ENCODE data around the gene GAL3ST2.
"Not testable (repeated sequence)": the region's sequence is repeated elsewhere in the genome, so short reads cannot be mapped to it uniquely, and the experiment has no call there.

Gene GAL3ST2

GRCh38 chr2:241809383-241810306, 33.0 kb downstream of the GAL3ST2 start:
- no peak for DNase-seq (ENCODE audit: low read depth in 2 of 2)

DNA sequence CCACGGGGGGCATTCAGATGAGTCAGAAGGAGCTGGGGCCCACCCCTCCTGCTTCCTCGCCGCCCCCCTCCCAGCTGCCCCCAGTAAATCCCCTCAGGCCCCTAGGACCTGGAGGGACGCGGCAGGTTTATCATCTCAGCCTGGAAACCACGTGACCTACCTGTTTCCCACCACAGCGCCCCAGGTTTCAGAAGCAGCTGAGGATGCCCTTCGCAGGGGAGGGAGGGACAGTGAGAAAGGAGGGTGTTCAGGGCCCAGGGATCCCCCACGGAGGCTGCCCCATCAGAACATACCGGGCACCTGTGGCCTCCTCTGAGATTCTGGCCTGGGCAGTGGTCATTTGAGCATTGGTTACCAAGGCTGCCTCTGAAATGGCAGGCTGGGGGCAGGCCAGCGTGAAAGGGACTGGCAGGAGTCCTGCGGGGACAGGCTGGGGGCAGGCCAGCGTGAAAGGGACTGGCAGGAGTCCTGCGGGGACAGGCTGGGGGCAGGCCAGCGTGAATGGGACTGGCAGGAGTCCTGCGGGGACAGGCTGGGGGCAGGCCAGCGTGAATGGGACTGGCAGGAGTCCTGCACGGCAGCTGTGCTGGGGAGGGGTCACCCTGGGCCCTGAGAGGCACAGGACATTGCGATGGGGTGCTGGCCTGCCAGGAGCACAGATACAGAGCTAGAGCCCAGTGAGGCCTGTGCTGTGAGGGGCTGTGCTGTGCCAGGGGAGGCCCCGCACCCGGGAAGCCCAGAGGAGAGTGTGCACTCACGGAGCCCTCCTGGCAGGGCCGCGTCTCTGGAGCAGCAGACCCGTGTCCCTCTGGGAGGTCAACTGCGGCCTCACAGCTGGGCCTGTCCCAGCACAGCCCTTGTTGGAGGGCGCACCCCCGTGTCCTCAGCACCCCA, 33.9 kb downstream of the GAL3ST2 start:
- DNase-seq (ENCODE audit: low read depth in 2 of 2) = no peak

- no peak for DNase-seq (ENCODE audit: low read depth in 2 of 2)
Measured at GRCh38 chr2:241811201-241811951, 34.8 kb downstream of the GAL3ST2 start.

DNA sequence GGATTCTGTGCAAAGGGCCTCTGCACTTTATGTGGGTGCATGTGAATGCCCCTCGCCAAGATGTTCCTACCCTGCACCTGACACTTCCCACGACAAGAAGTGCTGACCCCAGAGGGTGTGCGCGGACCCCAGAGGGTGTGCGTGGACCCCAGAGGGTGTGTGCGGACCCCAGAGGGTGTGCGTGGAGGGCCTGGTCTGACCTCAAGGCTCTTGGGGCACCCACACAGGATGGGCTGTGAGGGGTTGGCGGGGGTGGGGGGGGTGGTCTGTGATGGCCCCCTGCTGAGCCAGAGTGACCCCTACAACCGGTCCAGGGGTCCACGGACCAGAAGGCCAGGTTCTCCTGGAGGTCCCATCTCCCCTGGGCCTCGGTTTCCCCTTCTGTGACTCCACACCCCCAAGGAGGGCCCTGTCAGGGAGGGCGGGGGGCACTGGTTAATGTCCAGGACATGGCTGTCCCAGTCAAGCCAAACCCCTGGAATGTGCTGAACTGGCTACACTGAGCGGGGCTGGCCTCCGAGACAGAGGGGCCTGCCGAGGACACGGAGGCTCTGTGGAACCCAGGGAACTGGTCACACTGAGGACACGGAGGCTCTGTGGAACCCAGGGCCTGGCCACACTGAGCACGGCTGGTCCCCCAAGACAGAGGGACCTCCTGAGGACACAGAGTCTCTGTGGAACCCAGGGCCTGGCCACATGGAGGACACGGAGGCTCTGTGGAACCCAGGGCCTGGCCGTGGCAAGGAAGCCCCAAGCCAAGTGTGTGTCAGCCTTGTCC, 35.5 kb downstream of the GAL3ST2 start:
- no peak for DNase-seq (ENCODE audit: low read depth in 2 of 2)

- no peak for DNase-seq (ENCODE audit: low read depth in 2 of 2)
Measured at GRCh38 chr2:241812730-241813643, 36.4 kb downstream of the GAL3ST2 start.

GRCh38 chr2:241813644-241814392, 37.2 kb downstream of the GAL3ST2 start:
- DNase-seq (ENCODE audit: low read depth in 2 of 2) = no peak

DNA sequence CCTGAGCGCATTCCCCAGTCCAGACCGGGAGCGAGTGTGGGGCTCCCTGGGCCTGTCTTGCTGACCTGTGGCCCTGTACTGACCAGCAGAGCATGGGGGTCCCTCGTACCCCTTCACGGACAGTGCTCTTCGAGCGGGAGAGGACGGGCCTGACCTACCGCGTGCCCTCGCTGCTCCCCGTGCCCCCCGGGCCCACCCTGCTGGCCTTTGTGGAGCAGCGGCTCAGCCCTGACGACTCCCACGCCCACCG, 37.7 kb downstream of the GAL3ST2 start:
- no peak for DNase-seq (ENCODE audit: low read depth in 2 of 2)

DNA sequence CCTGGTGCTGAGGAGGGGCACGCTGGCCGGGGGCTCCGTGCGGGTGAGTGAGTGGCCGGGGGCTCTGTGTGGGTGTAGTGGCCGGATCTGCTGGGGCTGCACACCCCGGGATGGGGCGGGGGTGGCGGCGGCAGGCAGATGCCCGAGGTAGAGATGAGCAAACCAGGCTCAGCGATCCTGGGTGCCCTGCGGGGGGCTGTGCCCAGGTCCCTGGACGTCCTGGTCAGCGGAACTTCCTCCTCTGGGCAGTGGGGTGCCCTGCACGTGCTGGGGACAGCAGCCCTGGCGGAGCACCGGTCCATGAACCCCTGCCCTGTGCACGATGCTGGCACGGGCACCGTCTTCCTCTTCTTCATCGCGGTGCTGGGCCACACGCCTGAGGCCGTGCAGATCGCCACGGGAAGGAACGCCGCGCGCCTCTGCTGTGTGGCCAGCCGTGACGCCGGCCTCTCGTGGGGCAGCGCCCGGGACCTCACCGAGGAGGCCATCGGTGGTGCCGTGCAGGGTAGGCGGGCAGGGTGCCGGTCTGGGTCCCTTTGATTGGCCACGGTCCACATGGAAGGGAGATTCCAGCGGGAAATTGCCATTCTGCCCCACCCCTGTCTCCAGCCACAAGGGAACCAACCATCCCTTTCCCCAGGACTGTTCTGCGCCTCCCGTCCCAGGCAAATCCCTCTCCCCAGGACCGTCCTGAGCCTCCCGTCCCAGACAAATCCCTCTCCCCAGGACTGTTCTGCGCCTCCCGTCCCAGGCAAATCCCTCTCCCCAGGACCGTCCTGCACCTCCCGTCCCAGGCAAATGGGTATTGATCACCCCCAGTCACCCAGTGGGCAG, 38.2 kb downstream of the GAL3ST2 start:
- DNase-seq (ENCODE audit: low read depth in 2 of 2) = no peak

DNA sequence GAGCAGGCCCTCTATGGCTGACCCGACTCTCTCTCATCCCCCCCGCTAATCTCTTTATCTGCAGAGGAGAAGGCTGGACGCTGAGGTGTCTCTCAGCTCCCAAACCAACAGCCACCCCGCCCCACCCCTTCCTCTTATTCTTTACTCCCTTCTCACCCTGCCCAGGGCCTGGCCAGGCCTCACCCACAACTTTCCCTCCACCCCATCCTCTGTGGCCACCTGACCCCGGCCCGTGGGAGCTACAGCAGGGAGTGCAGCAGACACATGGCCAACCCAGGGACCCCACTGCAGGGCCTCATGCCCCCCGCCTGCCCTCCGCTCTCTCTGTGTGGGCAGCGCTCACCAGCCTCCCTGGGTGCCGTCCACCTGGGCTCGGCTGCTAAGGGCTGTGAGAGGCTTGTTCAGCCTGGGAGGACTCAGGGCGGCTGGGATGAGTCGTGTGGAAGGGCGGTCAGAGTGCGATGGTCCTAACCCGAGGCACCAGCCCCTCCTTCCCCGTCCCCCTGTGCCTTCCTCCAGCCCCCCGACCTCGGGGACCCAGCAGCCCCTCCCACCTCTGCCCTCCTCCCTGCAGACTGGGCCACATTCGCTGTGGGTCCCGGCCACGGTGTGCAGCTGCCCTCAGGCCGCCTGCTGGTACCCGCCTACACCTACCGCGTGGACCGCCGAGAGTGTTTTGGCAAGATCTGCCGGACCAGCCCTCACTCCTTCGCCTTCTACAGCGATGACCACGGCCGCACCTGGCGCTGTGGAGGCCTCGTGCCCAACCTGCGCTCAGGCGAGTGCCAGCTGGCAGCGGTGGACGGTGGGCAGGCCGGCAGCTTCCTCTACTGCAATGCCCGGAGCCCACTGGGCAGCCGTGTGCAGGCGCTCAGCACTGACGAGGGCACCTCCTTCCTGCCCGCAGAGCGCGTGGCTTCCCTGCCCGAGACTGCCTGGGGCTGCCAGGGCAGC, 39.1 kb downstream of the GAL3ST2 start:
- DNase-seq (ENCODE audit: low read depth in 2 of 2) = no peak

DNA sequence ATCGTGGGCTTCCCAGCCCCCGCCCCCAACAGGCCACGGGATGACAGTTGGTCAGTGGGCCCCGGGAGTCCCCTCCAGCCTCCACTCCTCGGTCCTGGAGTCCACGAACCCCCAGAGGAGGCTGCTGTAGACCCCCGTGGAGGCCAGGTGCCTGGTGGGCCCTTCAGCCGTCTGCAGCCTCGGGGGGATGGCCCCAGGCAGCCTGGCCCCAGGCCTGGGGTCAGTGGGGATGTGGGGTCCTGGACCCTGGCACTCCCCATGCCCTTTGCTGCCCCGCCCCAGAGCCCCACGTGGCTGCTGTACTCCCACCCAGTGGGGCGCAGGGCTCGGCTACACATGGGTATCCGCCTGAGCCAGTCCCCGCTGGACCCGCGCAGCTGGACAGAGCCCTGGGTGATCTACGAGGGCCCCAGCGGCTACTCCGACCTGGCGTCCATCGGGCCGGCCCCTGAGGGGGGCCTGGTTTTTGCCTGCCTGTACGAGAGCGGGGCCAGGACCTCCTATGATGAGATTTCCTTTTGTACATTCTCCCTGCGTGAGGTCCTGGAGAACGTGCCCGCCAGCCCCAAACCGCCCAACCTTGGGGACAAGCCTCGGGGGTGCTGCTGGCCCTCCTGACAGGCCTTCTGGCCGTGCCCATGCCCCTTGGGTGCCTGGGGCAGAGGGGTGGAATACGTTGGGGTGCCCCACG, 40.0 kb downstream of the GAL3ST2 start:
- no peak for DNase-seq (ENCODE audit: low read depth in 2 of 2)

- DNase-seq (ENCODE audit: low read depth in 2 of 2) = no peak
Measured at GRCh38 chr2:241817126-241817820, 40.7 kb downstream of the GAL3ST2 start.

GRCh38 chr2:241817821-241818215, 41.2 kb downstream of the GAL3ST2 start:
- not testable (repeated sequence) for DNase-seq (ENCODE audit: low read depth in 2 of 2)

GRCh38 chr2:241818229-241818942, 41.8 kb downstream of the GAL3ST2 start:
- DNase-seq (ENCODE audit: low read depth in 2 of 2) = no peak

DNA sequence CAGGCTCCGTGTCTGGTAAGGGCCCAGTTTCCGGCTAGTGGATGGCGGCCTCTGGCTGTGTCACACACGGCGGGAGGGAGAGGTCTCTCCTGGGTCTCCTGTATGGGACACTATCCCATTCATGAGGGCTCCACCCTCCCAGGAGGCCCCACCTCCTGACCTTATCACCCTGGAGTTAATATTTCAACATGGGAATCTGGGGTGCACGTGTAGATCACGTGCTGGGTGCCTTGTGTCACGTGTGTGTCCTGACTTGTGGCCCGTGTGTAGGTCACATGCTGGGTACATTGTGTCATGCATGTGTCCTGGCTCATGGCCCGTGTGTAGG, 42.3 kb downstream of the GAL3ST2 start:
- DNase-seq (ENCODE audit: low read depth in 2 of 2) = no peak

- not testable (repeated sequence) for DNase-seq (ENCODE audit: low read depth in 2 of 2)
Measured at GRCh38 chr2:241819947-241820624, 43.5 kb downstream of the GAL3ST2 start.

Data from stimulated activated CD4-positive, alpha-beta T cell treated with anti-CD3 and anti-CD28 coated beads, Interleukin-12 subunit alpha, Interleukin-12 subunit beta, amount 100 ng/mL, for 24 hours (primary cell).